Gastrocnemius medialis (tissue), 4 donors: ENCODE measurements around the gene ARHGEF10L. TPM values are rescaled to one million over a fixed set of nuclear protein-coding genes. Genes with fewer than 3 reads are reported as not detected.

Source experiments
- ATAC-seq, 2 donors: fragments of 150-250 bp; one replicate each; pipeline ENCODE4 v1.9.1; 2016
- DNase-seq, 2 donors: peaks; one replicate each; pipeline ENCODE4 v3.0.0-alpha.2; 2019
- H3K27ac ChIP-seq, 4 donors: fragments of 200-600 bp; sonication (generic); 1 replicate in 1 of 4; 2 replicates in 3 of 4; pipeline ENCODE4 v1.5.1; 2016 to 2018; ENCODE audit warnings: mild to moderate bottlenecking in 2 of 4, moderate library complexity in 1 of 4
- H3K27me3 ChIP-seq, 3 donors: fragments of 200-600 bp; sonication (generic) in 2 of 3; 1 replicate in 1 of 3; 2 replicates in 2 of 3; pipeline versions ENCODE4 v1.5.1 to v1.6.0; 2016 to 2019; ENCODE audit warnings: mild to moderate bottlenecking in 1 of 3, moderate library complexity in 1 of 3
- H3K36me3 ChIP-seq, 2 donors: fragments of 200-600 bp; sonication (generic) in 1 of 2; one replicate each; pipeline ENCODE4 v1.5.1; 2017 to 2018
- H3K4me1 ChIP-seq, 2 donors: fragments of 200-600 bp; sonication (generic) in 1 of 2; one replicate each; pipeline ENCODE4 v1.5.1; 2016 to 2017; ENCODE audit warnings: mild to moderate bottlenecking in 2 of 2
- H3K4me3 ChIP-seq, 4 donors: fragments of 200-600 bp; sonication (generic) in 3 of 4; 1 replicate in 1 of 4; 2 replicates in 3 of 4; pipeline ENCODE4 v1.5.1; 2016 to 2019; ENCODE audit warnings: mild to moderate bottlenecking in 2 of 4
- H3K9me3 ChIP-seq, 3 donors: fragments of 200-600 bp; sonication (generic) in 2 of 3; 1 replicate in 1 of 3; 2 replicates in 2 of 3; pipeline ENCODE4 v1.5.1; 2016 to 2019
- CTCF ChIP-seq, 5 experiments: fragments of 450-650 bp in 3 of 5; fragments of 200-600 bp in 2 of 5; sonication (generic) in 2 of 5; IDR thresholded peaks in 4 of 5; conservative IDR thresholded peaks in 1 of 5; 1 replicate in 4 of 5; 2 replicates in 1 of 5; pipeline ENCODE4 v1.5.1; 2016 to 2019; ENCODE audit warnings: antibody characterized with exemption in 5 of 5, mild to moderate bottlenecking in 3 of 5, moderate library complexity in 3 of 5
- POLR2A ChIP-seq, 2 donors: fragments of 450-650 bp; IDR thresholded peaks; one replicate each; pipeline ENCODE4 v1.6.1; 2017; ENCODE audit warnings: antibody characterized with exemption in 2 of 2, mild to moderate bottlenecking in 2 of 2, moderate library complexity in 2 of 2
- in situ Hi-C, 4 donors: fragments of 200-750 bp; cut with MboI; loops; one replicate each; pipeline versions ENCODE4 v1.15.0 to v1.8.0; 2017; ENCODE audit warnings: low sequenced_read_pairs in 4 of 4
- intact Hi-C: fragments of 100-400 bp; cut with DNase I; formaldehyde crosslinking; loops from one replicate; pipeline ENCODE4 v1.15.1; 2023; ENCODE audit warnings: low total_unique reads
- total RNA-seq, 4 donors: library from RNA; depleted of rRNA; stranded (reverse); fragments of >200 nt; gene quantifications; one replicate each; pipeline versions ENCODE4 v1.1.0 to v1.2.3, GENCODE V29; 2016

ARHGEF10L gene
- total RNA-seq, 4 donors from 2014 or later, result 21.2 to 111 (median 73.8) TPM

- no peaks in the 10 kb centered on the region for H3K36me3 ChIP-seq
- ATAC-seq, result peak in 1 of 2 donors; percentile 2
- H3K9me3 ChIP-seq, result no peaks in the 10 kb centered on the region
- no peak for DNase-seq
- peaks cover 21 to 24% of the 10 kb centered on the region in 2 donors for H3K4me1 ChIP-seq
- H3K27ac ChIP-seq, result peak overlapping the region; percentile 73 to 80 (median 78)
- intact Hi-C loops, result no loop called here
- no peak for TF ChIP-seq POLR2A (IDR thresholded peaks at IDR 0.05)
- TF ChIP-seq CTCF (IDR thresholded peaks at IDR 0.05 in 4 of 5, conservative IDR thresholded peaks at IDR 0.05 in 1 of 5), result no peak
- no peaks in the 10 kb centered on the region for H3K27me3 ChIP-seq
- in situ Hi-C loops, result no loop called here
- H3K4me3 ChIP-seq, result peak overlapping the region; percentile 40 to 50 (median 49)
Observed at GRCh38 chr1:17539118-17539476, 401 bp upstream of the ARHGEF10L start.

GRCh38 chr1:17540255-17541001 lies 930 bp downstream of the ARHGEF10L start:
- Histone ChIP-seq H3K36me3 (no peaks in the 10 kb centered on the region), H3K27me3 (no peaks in the 10 kb centered on the region), H3K9me3 (no peaks in the 10 kb centered on the region), H3K27ac (peak overlapping the region; percentile 81 to 90 (median 90)), H3K4me1 (peaks cover 24 to 30% of the 10 kb centered on the region in 2 donors), H3K4me3 (peak overlapping the region; percentile 76 to 96 (median 82))
- intact Hi-C loops (no loop called here), in situ Hi-C loops (loop anchor here in 1 of 4 donors (10.0 kb wide), 1 partner anchor 64 kb away; no protein-coding TSS in a partner anchor)
- TF ChIP-seq POLR2A (IDR thresholded peaks at IDR 0.05) (no peak), CTCF (IDR thresholded peaks at IDR 0.05 in 4 of 5, conservative IDR thresholded peaks at IDR 0.05 in 1 of 5) (no peak)
- DNase-seq (peak in 1 of 2 donors; percentile 45), ATAC-seq (peak; percentile 42 to 46)

GRCh38 chr1:17542645-17543044 lies 3.1 kb downstream of the ARHGEF10L start:
- TF ChIP-seq POLR2A (IDR thresholded peaks at IDR 0.05) (no peak), CTCF (IDR thresholded peaks at IDR 0.05 in 4 of 5, conservative IDR thresholded peaks at IDR 0.05 in 1 of 5) (no peak)
- H3K27me3 ChIP-seq, result no peaks in the 10 kb centered on the region
- no peaks in the 10 kb centered on the region for H3K36me3 ChIP-seq
- intact Hi-C loops (no loop called here), in situ Hi-C loops (loop anchor here in 1 of 4 donors (10.0 kb wide), 1 partner anchor 62 kb away; no protein-coding TSS in a partner anchor)
- peaks cover 34 to 37% of the 10 kb centered on the region in 2 donors for H3K4me1 ChIP-seq
- no peak for ATAC-seq
- no peak overlapping the region for H3K27ac ChIP-seq
- no peaks in the 10 kb centered on the region for H3K9me3 ChIP-seq
- H3K4me3 ChIP-seq, result no peak overlapping the region
- no peak for DNase-seq

GRCh38 chr1:17544776-17545350 lies 5.4 kb downstream of the ARHGEF10L start:
- H3K9me3 ChIP-seq, result no peaks in the 10 kb centered on the region
- TF ChIP-seq CTCF (IDR thresholded peaks at IDR 0.05 in 4 of 5, conservative IDR thresholded peaks at IDR 0.05 in 1 of 5) (no peak), POLR2A (IDR thresholded peaks at IDR 0.05) (no peak)
- H3K4me3 ChIP-seq, result no peak overlapping the region
- H3K36me3 ChIP-seq, result no peaks in the 10 kb centered on the region
- DNase-seq (no peak), ATAC-seq (no peak)
- intact Hi-C loops, result no loop called here
- peak overlapping the region; percentile 34 to 62 (median 47) for H3K27ac ChIP-seq
- no peaks in the 10 kb centered on the region for H3K27me3 ChIP-seq
- in situ Hi-C loops, result loop anchor here in 1 of 4 donors (10.0 kb wide), 1 partner anchor 60 kb away; no protein-coding TSS in a partner anchor
- peaks cover 30 to 31% of the 10 kb centered on the region in 2 donors for H3K4me1 ChIP-seq
